Chondrocyte (in vitro differentiated cells): Measurements from ENCODE around the gene ALPK1. TPM values are rescaled to one million over a fixed set of nuclear protein-coding genes. Genes with fewer than 3 reads are reported as not detected.
"Not testable (repeated sequence)": the region's sequence is repeated elsewhere in the genome, so short reads cannot be mapped to it uniquely, and the experiment has no call there.

Experiments used
- DNase-seq: peaks from one replicate; pipeline ENCODE4 v3.0.0; 2021; ENCODE audit warnings: mixed read lengths, low spot score
- H3K27ac Mint-ChIP-seq: one replicate; pipeline ENCODE4 v1.8.0; 2021; ENCODE audit warnings: mild to moderate bottlenecking, moderate library complexity, mixed read lengths; ENCODE audit not compliant: unreplicated experiment
- H3K27me3 Mint-ChIP-seq: 2 replicates; pipeline ENCODE4 v1.8.0; 2021; ENCODE audit warnings: low read depth, mixed read lengths
- H3K36me3 Mint-ChIP-seq: 2 replicates; pipeline ENCODE4 v1.8.0; 2021; ENCODE audit warnings: low read depth, mixed read lengths
- H3K4me1 Mint-ChIP-seq: 2 replicates; pipeline ENCODE4 v1.8.0; 2021; ENCODE audit warnings: low read depth, mild to moderate bottlenecking, mixed read lengths
- H3K4me3 Mint-ChIP-seq: one replicate; pipeline ENCODE4 v1.8.0; 2021; ENCODE audit warnings: mild to moderate bottlenecking, moderate library complexity, mixed read lengths; ENCODE audit not compliant: unreplicated experiment
- H3K9me3 Mint-ChIP-seq: 2 replicates; pipeline ENCODE4 v1.8.0; 2021; ENCODE audit warnings: low read depth, mixed read lengths
- CTCF ChIP-seq: fragments of 200-600 bp; sonication (generic); IDR thresholded peaks from 2 replicates; pipeline ENCODE4 v1.5.0; 2021; ENCODE audit warnings: antibody characterized with exemption, mild to moderate bottlenecking, moderate library complexity
- total RNA-seq: library from RNA; stranded (reverse); gene quantifications from 3 replicates; pipeline ENCODE4 v1.2.1, GENCODE V29; 2021

The ALPK1 gene
- total RNA-seq, 1 donor from 2014 or later: 6.5 TPM

- H3K4me1 Mint-ChIP-seq: peaks cover 13% of the 10 kb centered on the region
- H3K9me3 Mint-ChIP-seq: no peaks in the 10 kb centered on the region
- no peaks in the 10 kb centered on the region for H3K27me3 Mint-ChIP-seq
- DNase-seq: no peak
- H3K27ac Mint-ChIP-seq: no peak overlapping the region
- H3K36me3 Mint-ChIP-seq: peaks cover 1% of the 10 kb centered on the region
- H3K4me3 Mint-ChIP-seq: no peak overlapping the region
- no peak for TF ChIP-seq CTCF
These were observed 126.4 kb downstream of the ALPK1 start for GRCh38 chr4:112423591-112423990.

GRCh38 chr4:112425823-112426222, 128.7 kb downstream of the ALPK1 start:
- DNase-seq: no peak
- H3K27me3 Mint-ChIP-seq: no peaks in the 10 kb centered on the region
- H3K36me3 Mint-ChIP-seq: peaks cover 11% of the 10 kb centered on the region
- H3K4me1 Mint-ChIP-seq: peaks cover 13% of the 10 kb centered on the region
- H3K4me3 Mint-ChIP-seq: no peak overlapping the region
- no peak overlapping the region for H3K27ac Mint-ChIP-seq
- TF ChIP-seq CTCF: no peak
- H3K9me3 Mint-ChIP-seq: no peaks in the 10 kb centered on the region

- Mint-ChIP-seq H3K27me3 (no peaks in the 10 kb centered on the region), H3K9me3 (no peaks in the 10 kb centered on the region), H3K36me3 (peaks cover 15% of the 10 kb centered on the region), H3K27ac (no peak overlapping the region), H3K4me3 (no peak overlapping the region), H3K4me1 (peaks cover 13% of the 10 kb centered on the region)
- no peak for TF ChIP-seq CTCF
- DNase-seq: no peak
These were observed 129.2 kb downstream of the ALPK1 start for GRCh38 chr4:112426416-112426815.

GRCh38 chr4:112431158-112431557, 134.0 kb downstream of the ALPK1 start:
- Mint-ChIP-seq H3K4me3 (no peak overlapping the region), H3K27me3 (peaks cover 3% of the 10 kb centered on the region), H3K27ac (no peak overlapping the region), H3K4me1 (no peaks in the 10 kb centered on the region), H3K36me3 (peaks cover 16% of the 10 kb centered on the region), H3K9me3 (no peaks in the 10 kb centered on the region)
- no peak for DNase-seq
- no peak for TF ChIP-seq CTCF

DNA sequence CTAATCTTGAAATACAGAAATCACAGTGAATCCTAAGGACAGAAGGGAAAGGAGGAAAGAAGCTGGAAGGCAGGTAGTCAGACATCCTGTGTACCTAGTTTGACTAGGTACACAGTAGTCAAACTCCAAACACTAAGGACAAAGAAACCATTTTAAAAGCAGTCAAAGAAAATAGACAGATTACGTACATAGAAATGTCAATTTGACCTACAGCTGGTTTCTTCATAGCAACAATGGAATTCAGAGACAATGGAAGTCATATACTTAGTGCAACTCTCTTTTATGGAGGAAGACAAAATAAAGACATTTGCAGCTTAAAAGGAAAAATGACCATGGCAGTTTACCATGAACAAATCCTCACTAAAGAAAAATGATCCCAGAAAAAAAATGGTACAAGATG, 139.8 kb downstream of the ALPK1 start:
- Mint-ChIP-seq H3K9me3 (no peaks in the 10 kb centered on the region), H3K36me3 (peaks cover 15% of the 10 kb centered on the region), H3K4me1 (no peaks in the 10 kb centered on the region), H3K27me3 (peaks cover 5% of the 10 kb centered on the region), H3K4me3 (no peak overlapping the region), H3K27ac (no peak overlapping the region)
- DNase-seq: no peak
- TF ChIP-seq CTCF: no peak

GRCh38 chr4:112442226-112442625, 145.1 kb downstream of the ALPK1 start:
- Mint-ChIP-seq H3K36me3 (peaks cover 26% of the 10 kb centered on the region), H3K9me3 (peaks cover 22% of the 10 kb centered on the region)
- not testable (repeated sequence) for DNase-seq, H3K4me1 Mint-ChIP-seq, H3K4me3 Mint-ChIP-seq, H3K27me3 Mint-ChIP-seq, H3K27ac Mint-ChIP-seq
